GM10266 (cell line): ENCODE results near the gene NRP1.

Experiments used
- DNase-seq: peaks from one replicate; pipeline ENCODE4 v3.0.0; 2012; ENCODE audit errors: extremely low spot score
- TF ChIP-seq, protein P1 (sequence below): IDR thresholded peaks from 2 replicates; pipeline ENCODE4 v1.5.1; 2012; ENCODE audit warnings: mild to moderate bottlenecking, low read depth; ENCODE audit not compliant: control insufficient read depth, insufficient read depth; ENCODE audit errors: missing control alignments

The NRP1 gene

DNA sequence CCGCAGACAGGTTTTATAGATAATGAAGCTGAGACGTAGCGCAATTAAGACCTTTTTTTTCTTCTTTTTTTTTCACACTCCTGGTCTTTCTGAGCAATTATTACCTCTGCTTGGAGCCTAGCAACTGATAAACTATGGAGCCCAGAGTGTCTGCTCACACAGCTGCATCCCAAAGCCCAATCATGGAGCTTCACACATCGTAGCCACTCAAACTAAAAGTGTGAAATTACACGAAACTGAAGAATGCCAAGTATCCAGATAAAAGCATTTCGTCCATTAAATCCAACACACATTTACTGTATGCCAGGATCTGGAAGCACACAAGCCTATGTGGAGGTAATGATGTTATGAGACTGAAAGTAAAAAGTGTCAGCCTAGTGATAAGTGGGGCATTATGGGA lies 97.6 kb downstream of the NRP1 start:
- TF ChIP-seq, protein P1, sequence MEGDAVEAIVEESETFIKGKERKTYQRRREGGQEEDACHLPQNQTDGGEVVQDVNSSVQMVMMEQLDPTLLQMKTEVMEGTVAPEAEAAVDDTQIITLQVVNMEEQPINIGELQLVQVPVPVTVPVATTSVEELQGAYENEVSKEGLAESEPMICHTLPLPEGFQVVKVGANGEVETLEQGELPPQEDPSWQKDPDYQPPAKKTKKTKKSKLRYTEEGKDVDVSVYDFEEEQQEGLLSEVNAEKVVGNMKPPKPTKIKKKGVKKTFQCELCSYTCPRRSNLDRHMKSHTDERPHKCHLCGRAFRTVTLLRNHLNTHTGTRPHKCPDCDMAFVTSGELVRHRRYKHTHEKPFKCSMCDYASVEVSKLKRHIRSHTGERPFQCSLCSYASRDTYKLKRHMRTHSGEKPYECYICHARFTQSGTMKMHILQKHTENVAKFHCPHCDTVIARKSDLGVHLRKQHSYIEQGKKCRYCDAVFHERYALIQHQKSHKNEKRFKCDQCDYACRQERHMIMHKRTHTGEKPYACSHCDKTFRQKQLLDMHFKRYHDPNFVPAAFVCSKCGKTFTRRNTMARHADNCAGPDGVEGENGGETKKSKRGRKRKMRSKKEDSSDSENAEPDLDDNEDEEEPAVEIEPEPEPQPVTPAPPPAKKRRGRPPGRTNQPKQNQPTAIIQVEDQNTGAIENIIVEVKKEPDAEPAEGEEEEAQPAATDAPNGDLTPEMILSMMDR, result no peak
- no peak for DNase-seq

DNA sequence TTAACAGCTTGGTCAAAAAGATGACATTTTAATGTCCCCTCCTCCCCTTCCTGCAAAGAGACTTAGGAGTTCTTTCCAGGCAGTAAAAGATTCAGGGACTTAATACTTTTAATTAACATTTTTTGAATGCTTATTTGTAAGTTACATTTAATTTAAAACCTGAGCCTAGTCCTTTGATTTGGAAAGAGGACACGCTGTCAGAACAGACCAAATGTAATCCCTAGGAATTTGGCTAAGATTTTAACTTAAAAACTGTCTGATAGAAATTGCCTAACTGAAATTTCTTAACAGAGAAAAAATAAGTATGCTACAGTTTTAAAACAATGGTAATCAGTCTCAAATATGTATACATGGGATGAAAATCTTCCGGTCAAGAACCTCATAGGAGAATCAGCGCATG lies 98.5 kb downstream of the NRP1 start:
- no peak for DNase-seq
- TF ChIP-seq, protein P1, result no peak

- no peak for DNase-seq
- TF ChIP-seq, protein P1, result no peak
Observed at GRCh38 chr10:33235251-33235884, 99.1 kb downstream of the NRP1 start.

DNA sequence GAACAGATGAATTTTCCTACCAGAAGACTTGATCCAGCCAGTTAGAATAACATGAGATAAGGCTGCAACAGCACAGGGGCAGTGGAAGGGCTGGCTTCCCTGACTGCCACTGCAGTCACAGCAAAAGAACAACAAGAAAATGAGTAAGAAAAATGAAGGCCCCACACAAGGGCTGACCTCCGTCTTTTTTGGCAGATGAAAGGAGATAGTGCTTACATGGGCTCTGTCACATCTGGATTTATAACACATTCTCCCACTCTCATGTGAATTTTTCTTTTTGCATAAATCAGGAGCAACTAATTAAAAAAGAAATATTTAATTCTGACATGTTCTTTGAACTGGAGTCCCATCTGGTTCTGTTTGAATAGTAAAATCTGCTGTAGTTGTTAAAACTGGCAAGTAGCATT lies 99.6 kb downstream of the NRP1 start:
- no peak for DNase-seq
- TF ChIP-seq, protein P1, result no peak

- TF ChIP-seq, protein P1, result no peak
- no peak for DNase-seq
Observed at GRCh38 chr10:33233635-33234034, 100.8 kb downstream of the NRP1 start.

DNA sequence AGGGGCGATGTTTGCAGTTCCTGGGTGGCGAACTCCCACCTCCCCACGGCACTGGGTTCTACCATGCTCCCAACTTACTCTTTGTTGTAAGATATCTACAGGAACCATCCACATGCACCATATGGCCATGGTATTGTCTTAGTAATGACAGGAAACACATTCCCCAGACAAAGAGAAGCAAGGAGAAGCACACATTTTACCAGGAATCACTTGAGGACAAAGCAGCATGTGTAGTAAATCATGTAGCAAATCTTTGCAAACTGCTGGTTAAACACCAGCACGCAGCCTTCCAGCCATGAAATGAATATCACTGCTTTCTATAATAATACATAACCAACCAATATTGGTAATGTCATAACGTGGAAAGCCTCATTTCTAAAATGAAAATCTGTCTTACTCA lies 101.2 kb downstream of the NRP1 start:
- TF ChIP-seq, protein P1, result no peak
- DNase-seq, result no peak

- DNase-seq, result no peak
- TF ChIP-seq, protein P1, result no peak
Observed at GRCh38 chr10:33231621-33232350, 102.7 kb downstream of the NRP1 start.
